Upper lobe of left lung (tissue), 6 donors: ENCODE measurements around the gene GARRE1. TPM values are rescaled to one million over a fixed set of nuclear protein-coding genes. Genes with fewer than 3 reads are reported as not detected.
A peak's percentile ranks its signal among the peaks of the same experiment; 100 is the strongest.

ENCODE experiments used
- ATAC-seq, 2 donors: fragments of 200-7000 bp; cut with Tn5 transposase; one replicate each; pipeline ENCODE4 v1.9.1; 2022; ENCODE audit warnings: mild to moderate bottlenecking in 2 of 2, moderate library complexity in 2 of 2; ENCODE audit not compliant: low FRiP score in 2 of 2
- DNase-seq, 2 donors: peaks; one replicate each; pipeline ENCODE4 v3.0.0-alpha.2; 2019 to 2020
- H3K27ac ChIP-seq, 4 donors: fragments of 200-600 bp; sonication (generic); one replicate each; pipeline ENCODE4 v1.5.1; 2016 to 2019
- H3K27me3 ChIP-seq, 4 donors: fragments of 200-600 bp; sonication (generic); one replicate each; pipeline ENCODE4 v1.5.1; 2017 to 2019
- H3K36me3 ChIP-seq, 4 donors: fragments of 200-600 bp; sonication (generic); one replicate each; pipeline ENCODE4 v1.5.1; 2016 to 2019
- H3K4me1 ChIP-seq, 4 donors: fragments of 200-600 bp; sonication (generic); one replicate each; pipeline ENCODE4 v1.5.1; 2018 to 2019
- H3K4me3 ChIP-seq, 4 donors: fragments of 200-600 bp; sonication (generic); one replicate each; pipeline ENCODE4 v1.5.1; 2017 to 2019; ENCODE audit warnings: mild to moderate bottlenecking in 2 of 4, moderate library complexity in 1 of 4
- H3K9me3 ChIP-seq, 4 donors: fragments of 200-600 bp; sonication (generic); one replicate each; pipeline ENCODE4 v1.5.1; 2018 to 2019
- CTCF ChIP-seq, 6 experiments: fragments of 450-650 bp in 4 of 6; fragments of 200-600 bp in 2 of 6; sonication (generic) in 2 of 6; IDR thresholded peaks; one replicate each; pipeline ENCODE4 v1.5.1; 2016 to 2019; ENCODE audit warnings: antibody characterized with exemption in 6 of 6
- EP300 ChIP-seq, 4 donors: sonication (generic); formaldehyde crosslinking; IDR thresholded peaks; one replicate each; pipeline ENCODE4 v1.5.1; 2017; ENCODE audit warnings: antibody characterized with exemption in 4 of 4, control low read depth in 2 of 4
- POLR2A ChIP-seq, 4 donors: fragments of 450-650 bp; IDR thresholded peaks; one replicate each; pipeline ENCODE4 v1.5.1; 2016 to 2017; ENCODE audit warnings: antibody characterized with exemption in 4 of 4, mild to moderate bottlenecking in 2 of 4
- POLR2AphosphoS5 ChIP-seq, 2 donors: sonication (generic); formaldehyde crosslinking; IDR thresholded peaks; one replicate each; pipeline ENCODE4 v1.5.1; 2017; ENCODE audit warnings: antibody characterized with exemption in 2 of 2
- WGBS, 2 donors: methylation state at CpG; one replicate each; pipeline ENCODE4 v1.1.5; 2017 to 2018; 5-methylcytosine and 5-hydroxymethylcytosine counted together
- total RNA-seq, 6 donors: library from RNA; depleted of rRNA in 4 of 6; stranded (reverse); fragments of >200 nt in 4 of 6; gene quantifications; one replicate each; pipeline versions ENCODE4 v1.1.0 to v1.2.1, GENCODE V29; 2016 to 2021
- donor health status: DM: no; HTN: no; CAD: no; lungs with moderate emphysema.
- donor health status: DM: no; HTN: yes; CAD: no; lungs with severe emphysema.

The GARRE1 gene
- total RNA-seq, 6 donors from 2014 or later = 18.2 to 36.7 (median 28.1) TPM

GRCh38 chr19:34269489-34269888, 15.1 kb downstream of the GARRE1 start:
- peak overlapping the region in 1 of 4 donors; percentile 9 for H3K4me3 ChIP-seq
- ATAC-seq = no peak
- peak overlapping the region; percentile 75 to 84 (median 84) for H3K27ac ChIP-seq

GRCh38 chr19:34269968-34270621, 15.7 kb downstream of the GARRE1 start:
- Histone ChIP-seq H3K9me3 (no peaks in the 10 kb centered on the region), H3K27ac (peak overlapping the region; percentile 75 to 84 (median 84)), H3K4me3 (peak overlapping the region in 1 of 4 donors; percentile 9), H3K4me1 (peaks cover 40 to 53% (median 51%) of the 10 kb centered on the region in 4 donors), H3K27me3 (no peaks in the 10 kb centered on the region), H3K36me3 (no peaks in the 10 kb centered on the region)
- peak in 2 of 4 donors; percentile 40 to 48 for TF ChIP-seq EP300 (IDR thresholded peaks at IDR 0.05)
- TF ChIP-seq CTCF (IDR thresholded peaks at IDR 0.05) = no peak
- peak; percentile 75 to 81 for TF ChIP-seq POLR2AphosphoS5 (IDR thresholded peaks at IDR 0.05)
- peak in 1 of 4 donors; percentile 39 for TF ChIP-seq POLR2A (IDR thresholded peaks at IDR 0.05)
- peak; percentile 82 to 88 for ATAC-seq
- WGBS, 2 donors = 20 to 22% methylated on average over 5 of the region's 5 CpGs
- peak in 1 of 2 donors; percentile 68 for DNase-seq

More at GRCh38 chr19:34269489-34269888, 15.1 kb downstream of the GARRE1 start:
- Histone ChIP-seq H3K4me1 (peaks cover 45 to 54% (median 49%) of the 10 kb centered on the region in 4 donors), H3K27me3 (no peaks in the 10 kb centered on the region), H3K9me3 (no peaks in the 10 kb centered on the region), H3K36me3 (no peaks in the 10 kb centered on the region)
- TF ChIP-seq POLR2A (IDR thresholded peaks at IDR 0.05) (no peak), CTCF (IDR thresholded peaks at IDR 0.05) (no peak), POLR2AphosphoS5 (IDR thresholded peaks at IDR 0.05) (no peak), EP300 (IDR thresholded peaks at IDR 0.05) (no peak)
- 37 to 42% methylated on average over 2 of the region's 2 CpGs for WGBS, 2 donors
- no peak for DNase-seq

GRCh38 chr19:34273121-34273520, 18.8 kb downstream of the GARRE1 start:
- TF ChIP-seq CTCF (IDR thresholded peaks at IDR 0.05) (no peak), POLR2AphosphoS5 (IDR thresholded peaks at IDR 0.05) (no peak), EP300 (IDR thresholded peaks at IDR 0.05) (no peak), POLR2A (IDR thresholded peaks at IDR 0.05) (no peak)
- peaks cover 43 to 56% (median 51%) of the 10 kb centered on the region in 4 donors for H3K4me1 ChIP-seq
- no peaks in the 10 kb centered on the region for H3K9me3 ChIP-seq
- H3K36me3 ChIP-seq = no peaks in the 10 kb centered on the region
- H3K27me3 ChIP-seq = no peaks in the 10 kb centered on the region
- H3K27ac ChIP-seq = peak overlapping the region in 2 of 4 donors; percentile 83 to 84
- DNase-seq (no peak), ATAC-seq (no peak)
- H3K4me3 ChIP-seq = no peak overlapping the region
- 78 to 88% methylated on average over 4 of the region's 4 CpGs for WGBS, 2 donors

- TF ChIP-seq EP300 (IDR thresholded peaks at IDR 0.05) = no peak
- TF ChIP-seq CTCF (IDR thresholded peaks at IDR 0.05) = no peak
- TF ChIP-seq POLR2AphosphoS5 (IDR thresholded peaks at IDR 0.05) = no peak
- no peak for TF ChIP-seq POLR2A (IDR thresholded peaks at IDR 0.05)
- no peak overlapping the region for H3K4me3 ChIP-seq
- no peak for DNase-seq
- H3K9me3 ChIP-seq = no peaks in the 10 kb centered on the region
- H3K27ac ChIP-seq = peak overlapping the region in 3 of 4 donors; percentile 21 to 84 (median 83)
- H3K36me3 ChIP-seq = peaks cover 0 to 4% (median 0%) of the 10 kb centered on the region in 4 donors
- no peak for ATAC-seq
- peaks cover 35 to 52% (median 41%) of the 10 kb centered on the region in 4 donors for H3K4me1 ChIP-seq
- 79 to 81% methylated on average over 7 of the region's 7 CpGs for WGBS, 2 donors
- no peaks in the 10 kb centered on the region for H3K27me3 ChIP-seq
Observed at GRCh38 chr19:34274284-34274826, 20.0 kb downstream of the GARRE1 start.
